ENCODE data around the gene GTF3C4.
A peak's percentile ranks its signal among the peaks of the same experiment; 100 is the strongest.
"Not testable (repeated sequence)": the region's sequence is repeated elsewhere in the genome, so short reads cannot be mapped to it uniquely, and the experiment has no call there.

The GTF3C4 gene

DNA sequence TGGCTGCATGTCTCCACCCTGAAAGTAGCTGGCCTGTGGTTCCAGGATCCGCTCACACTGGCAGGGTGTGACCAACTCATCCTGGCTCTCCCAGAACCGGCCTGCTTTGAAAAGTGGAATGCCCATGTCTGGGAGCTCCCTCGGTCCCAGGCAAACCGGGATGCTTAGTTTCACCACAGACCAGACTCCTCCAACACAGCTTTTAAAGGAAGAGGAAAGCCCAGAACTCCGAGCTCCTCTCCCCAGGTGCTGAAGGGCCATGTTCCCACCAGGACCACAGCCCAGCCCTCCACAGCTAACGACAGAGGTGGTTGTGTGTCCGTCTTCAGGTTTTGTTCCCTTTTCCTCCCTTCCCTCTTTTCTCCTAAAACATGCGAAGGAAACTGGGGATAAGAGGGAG, 38.0 kb downstream of the GTF3C4 start:
- DNase-seq: no peak

DNA sequence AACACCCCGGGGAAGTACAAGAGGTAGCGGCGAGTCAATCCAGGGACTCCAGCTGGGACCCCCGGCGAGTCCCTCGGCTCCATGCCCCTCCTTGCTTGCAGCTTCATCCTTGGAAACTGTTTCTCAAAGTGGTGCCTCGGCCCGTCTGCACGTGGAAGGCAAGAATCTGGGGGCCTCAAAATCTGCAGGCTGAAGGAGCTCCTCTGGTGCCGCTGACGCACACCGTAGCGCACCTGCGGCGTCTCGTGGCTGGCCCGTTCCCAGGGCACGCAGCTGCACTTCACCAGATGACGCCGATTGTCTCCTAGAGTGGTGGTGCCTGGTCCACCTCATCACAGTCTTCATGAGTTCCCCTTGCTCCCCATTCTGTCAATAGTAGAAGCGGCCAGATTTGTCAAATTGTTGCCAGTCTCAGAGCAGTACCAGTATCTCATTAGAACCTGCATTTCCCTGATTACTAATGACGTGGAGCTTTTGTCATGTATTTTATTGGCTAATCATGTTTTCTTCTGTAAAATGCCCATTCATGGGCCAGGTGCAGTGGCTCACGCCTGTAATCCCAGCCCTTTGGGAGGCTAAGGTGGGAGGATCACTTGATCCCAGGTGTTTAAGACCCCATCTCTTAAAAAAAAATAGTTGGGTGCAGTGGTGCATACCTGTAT, 38.6 kb downstream of the GTF3C4 start:
- no peak for DNase-seq

DNA sequence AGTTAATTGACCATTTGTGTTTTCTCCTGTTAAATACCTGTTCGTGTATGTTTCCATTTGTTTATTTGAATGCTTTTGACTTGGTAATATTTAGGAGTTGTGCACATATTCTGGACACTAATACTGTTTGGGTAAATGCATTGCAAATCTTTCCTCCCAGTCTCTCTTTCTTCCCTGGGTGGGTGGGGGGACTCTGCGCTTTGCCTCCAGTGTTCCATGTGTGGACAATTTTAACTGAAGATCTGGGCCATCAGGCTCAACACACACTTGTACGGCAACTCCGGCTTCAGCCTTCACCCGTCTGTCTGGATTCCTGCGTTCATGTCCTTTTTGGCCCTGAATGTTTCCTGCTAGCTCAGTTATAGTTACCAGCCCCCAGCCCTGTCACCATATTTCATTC, 40.1 kb downstream of the GTF3C4 start:
- no peak for DNase-seq

DNA sequence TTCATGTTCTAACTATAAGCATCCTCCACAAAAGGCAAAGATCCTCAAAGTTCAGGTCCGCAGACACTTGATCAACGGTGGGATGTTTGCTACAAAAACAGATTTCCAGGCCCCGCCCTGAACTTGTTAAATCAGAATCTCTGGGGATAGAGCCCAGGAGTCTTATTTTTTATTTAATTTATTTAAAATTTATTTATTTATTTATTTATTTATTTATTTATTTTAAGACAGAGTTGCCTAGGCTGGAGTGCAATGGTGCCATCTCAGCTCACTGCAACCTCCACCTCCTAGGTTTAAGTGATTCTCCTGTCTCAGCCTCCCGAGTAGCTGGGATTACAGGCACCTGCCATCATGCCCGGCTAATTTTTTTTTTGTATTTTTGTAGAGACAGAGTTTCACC, 40.9 kb downstream of the GTF3C4 start:
- DNase-seq: not testable (repeated sequence)

DNA sequence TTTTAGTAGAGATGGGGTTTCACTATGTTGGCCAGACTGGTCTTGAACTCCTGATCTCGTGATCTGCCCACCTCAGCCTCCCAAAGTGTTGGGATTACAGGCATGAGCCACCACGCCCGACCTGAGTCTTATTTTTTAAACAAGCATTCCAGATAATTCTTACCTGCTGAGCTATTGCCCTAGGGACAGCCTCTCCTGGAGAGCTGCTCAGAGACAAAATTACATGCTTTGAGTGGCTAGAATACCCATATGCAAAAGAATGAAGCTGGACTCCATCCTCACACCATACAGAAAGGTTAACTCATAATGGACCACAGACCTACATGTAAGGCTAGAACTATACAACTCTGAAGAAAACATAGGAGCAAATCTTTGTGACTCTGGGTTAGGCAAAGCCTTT, 41.6 kb downstream of the GTF3C4 start:
- DNase-seq: no peak

DNA sequence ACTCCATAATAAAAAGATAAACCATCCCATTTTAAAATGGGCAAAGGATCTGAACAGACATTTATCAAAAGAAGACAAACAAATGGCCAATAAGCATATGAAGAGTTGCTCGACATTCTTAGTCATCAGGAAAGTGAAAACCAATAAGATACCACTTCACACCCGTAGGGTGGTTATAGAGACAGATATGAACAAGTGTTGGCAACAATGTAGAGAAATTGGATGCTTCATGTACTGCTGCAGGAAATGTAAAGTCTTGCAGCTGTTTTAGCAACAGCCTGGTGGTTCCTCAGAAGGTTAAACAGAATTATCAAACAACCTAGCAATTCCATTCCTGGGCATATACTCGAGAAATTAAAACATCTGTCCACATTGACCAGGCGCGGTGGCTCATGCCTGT, 42.5 kb downstream of the GTF3C4 start:
- DNase-seq: no peak

DNA sequence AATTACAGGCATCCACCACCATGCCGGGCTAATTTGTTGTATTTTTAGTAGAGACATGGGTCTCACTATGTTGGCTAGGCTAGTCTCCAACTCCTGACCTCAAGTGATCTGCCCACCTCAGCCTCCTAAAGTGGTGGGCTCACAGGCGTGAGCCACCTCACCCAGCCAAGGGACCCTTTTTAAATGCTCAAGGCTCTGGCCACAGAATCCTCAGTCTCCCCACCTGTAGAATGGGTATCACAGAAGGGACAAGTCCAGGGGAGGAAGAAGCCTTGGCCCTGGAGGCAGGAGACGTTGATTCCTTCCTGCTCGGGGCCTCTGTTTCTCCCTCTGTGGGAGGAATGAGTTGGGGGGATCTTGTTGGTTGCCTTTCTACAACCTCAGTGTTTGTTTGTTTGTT, 45.7 kb downstream of the GTF3C4 start:
- DNase-seq: no peak

DNA sequence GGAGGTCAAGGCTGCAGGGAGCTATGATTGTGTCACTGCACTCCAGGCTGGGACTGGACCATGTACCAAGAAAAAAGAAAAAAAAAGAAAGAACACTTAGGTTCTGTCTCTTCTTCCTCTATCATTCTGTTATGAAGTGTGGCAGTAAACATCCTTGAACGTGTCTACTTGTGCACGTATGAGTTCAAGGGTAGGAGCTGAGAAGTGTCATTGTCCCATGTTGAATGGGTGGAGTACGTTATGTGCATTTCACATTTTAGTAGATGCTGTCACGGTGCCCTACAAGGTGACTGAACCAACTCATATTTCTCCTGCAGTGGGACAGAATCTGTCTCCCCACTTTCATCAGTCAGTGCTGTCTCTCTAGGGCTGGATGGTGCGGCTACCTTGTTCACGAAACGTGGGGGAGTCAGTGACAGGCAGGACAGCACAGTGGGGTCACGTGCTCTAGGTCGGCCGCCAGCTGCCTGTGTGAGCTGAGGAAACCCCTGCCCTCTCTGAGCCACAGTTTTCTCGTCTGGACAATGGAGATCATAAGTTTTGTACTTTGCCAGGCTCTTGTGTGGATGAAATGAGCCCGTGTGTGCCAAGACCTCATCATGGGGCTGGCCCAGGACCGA, 47.2 kb downstream of the GTF3C4 start:
- DNase-seq: no peak

DNA sequence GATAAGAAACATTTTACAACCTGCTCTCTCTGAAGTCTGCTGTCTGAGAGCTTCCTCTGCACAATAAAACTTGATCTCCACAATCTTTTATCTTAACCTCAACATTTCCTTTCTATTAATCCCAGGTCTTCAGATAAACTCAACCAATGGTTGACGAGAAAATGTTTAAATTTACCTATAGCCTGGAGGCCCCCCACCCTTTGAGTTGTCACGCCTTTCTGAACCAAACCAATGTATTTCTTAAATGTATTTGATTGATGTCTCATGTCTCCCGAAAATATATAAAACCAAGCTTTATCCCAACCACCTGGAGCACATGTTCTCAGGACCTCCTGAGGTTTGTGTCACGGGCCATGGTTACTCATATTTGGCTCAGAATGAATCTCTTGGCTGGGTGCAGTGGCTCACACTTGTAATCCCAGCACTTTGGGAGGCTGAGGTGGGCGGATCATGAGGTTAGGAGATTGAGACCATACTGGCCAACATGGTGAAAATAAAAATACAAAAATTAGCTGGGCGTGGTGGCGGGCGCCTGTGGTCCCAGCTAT, 48.2 kb downstream of the GTF3C4 start:
- not testable (repeated sequence) for DNase-seq

DNA sequence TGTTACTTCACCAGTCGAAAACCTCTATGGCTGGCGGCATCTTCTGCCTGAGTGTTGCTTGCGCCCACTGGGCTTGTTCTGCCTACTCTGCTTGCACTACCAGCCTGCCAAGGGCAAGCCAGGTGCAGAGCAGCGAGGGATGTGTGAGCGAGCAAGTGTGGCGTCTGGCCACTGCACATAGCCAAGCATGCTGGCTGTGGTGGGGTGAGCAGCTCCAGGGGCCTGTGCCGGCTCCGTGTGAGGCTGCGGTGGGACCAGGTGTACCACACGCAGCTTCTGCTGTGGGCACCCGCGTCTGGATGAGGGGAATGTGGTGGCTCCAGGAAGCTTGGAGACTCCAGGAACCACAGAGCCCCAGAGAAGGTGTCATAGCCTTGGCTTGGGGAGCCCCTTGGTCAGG, 51.4 kb downstream of the GTF3C4 start:
- DNase-seq: no peak

DNA sequence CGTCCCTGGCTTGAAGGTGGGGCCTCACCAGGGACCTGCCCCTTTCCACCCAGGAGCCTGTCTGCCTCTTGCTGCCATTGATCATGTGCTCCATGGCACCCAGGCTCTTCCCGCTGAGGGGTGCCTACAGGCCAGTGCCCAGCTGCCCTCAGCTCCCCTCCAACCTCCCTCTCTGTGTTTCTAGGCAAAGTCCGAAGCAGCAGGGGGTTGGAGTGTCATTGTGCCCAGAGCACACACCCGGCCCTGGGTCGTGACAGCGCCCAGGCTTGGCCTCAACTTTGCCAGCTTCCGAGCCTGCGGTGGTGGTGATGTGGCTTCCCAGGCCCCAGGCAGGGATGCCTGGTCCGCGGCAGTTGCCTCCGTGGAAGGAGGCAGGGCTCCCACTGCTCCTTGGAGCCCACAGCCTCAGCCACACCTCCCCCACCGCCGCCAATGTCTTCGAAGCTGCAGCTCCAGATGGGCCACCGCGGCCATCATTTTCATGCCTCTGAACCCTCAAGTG, 52.4 kb downstream of the GTF3C4 start:
- no peak for DNase-seq

DNA sequence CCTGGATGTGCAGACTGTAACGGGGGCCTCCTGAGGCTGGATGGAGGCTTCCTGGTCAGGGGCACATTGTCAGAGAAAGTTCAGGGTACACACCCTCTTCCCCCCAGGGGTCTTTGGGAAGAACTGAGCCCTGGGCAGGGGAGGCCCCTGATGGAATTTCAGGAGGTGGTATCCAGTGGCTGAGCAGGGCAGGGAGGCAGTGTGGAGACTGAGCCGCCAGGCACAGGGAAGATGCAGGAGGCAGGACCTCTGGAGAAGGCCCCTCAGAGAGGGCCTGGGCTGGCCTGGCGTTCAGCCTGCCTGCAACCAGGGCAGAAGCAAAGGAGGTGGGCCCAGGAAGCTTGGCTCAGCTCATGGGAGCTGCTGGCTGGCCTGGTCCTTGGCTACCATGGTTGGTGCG, 53.5 kb downstream of the GTF3C4 start:
- DNase-seq: no peak

DNA sequence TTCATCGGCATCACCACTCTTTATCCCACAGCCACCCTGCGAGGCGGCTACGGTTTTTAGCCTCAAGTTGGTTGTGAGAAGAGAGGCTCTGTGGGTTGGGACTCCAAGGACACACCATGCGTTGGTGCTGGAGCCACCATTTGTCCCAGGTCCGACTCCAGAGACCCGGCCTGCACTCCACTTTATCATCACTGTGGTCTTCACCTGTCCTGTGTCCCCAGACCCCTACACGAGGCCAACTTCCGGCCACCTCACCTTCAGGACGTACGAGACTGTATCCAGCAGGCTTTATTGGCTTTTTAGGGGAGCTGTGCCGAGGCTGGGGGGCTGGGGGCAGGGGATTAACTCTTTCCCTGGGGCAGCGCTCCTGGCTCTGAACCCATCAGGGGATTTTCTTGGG, 55.0 kb downstream of the GTF3C4 start:
- DNase-seq: no peak

DNA sequence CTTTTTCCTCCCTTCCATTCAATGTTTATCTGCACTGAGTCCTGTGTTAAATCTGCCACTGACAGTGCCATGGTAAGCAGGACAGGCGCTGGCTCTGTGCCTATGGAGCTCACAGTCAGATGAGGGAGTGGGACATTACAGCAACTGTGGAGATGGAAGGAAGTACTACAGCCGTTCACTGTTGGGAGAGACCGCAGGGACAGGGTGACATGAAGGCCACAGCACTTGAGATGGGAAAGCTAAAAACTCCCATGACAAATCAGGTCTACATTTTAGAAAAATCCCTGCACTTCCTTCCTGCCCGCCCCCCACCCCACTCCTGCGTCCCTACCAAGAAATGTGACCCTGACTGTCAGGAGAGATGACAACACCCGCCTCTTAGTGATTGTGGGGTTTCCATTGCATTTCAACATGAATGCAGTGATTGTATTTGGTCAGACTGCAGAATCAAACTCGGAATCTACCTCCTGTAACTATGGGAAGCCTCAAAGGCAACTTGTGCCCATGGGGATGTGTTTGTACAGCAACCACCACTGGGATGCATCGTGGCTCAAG, 56.4 kb downstream of the GTF3C4 start:
- no peak for DNase-seq

DNA sequence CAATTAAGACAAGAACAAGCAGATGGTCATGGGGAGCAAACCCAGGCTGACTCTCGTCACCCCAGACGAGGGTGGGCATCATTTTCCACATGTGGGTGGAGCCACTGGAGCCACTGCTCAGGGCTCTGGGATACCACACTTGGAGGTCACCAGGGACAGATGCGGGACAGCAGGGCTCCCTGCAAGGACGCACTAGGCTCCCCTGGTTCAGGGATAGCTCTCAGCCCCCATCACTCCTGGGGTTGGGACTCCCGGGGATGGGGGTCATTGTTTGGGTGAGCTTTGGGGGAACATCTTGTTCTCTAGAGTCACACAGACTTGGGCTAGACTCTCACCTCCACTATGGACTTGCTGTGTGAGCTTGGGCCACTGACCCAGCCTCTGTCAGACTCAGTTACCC, 57.8 kb downstream of the GTF3C4 start:
- no peak for DNase-seq

DNA sequence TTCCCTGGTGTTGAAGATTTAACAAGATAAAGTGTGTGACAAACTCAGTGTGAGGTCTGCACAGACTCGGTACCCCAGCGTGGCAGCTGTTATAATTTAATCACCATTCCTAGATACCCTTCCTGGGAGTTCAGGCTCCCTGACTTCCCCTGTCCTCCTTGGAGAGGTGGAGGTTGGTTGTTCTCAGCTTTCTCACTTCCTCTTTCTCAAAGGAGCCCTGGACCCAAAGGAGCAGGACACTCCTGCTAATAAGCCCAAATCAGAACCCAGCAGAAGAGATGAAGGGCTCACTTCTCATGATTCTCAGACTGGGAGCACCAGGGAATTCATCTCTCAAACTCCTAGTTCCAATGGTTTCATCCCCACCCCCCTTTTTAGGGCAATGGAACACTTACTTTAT, 58.2 kb downstream of the GTF3C4 start:
- DNase-seq: no peak

DNA sequence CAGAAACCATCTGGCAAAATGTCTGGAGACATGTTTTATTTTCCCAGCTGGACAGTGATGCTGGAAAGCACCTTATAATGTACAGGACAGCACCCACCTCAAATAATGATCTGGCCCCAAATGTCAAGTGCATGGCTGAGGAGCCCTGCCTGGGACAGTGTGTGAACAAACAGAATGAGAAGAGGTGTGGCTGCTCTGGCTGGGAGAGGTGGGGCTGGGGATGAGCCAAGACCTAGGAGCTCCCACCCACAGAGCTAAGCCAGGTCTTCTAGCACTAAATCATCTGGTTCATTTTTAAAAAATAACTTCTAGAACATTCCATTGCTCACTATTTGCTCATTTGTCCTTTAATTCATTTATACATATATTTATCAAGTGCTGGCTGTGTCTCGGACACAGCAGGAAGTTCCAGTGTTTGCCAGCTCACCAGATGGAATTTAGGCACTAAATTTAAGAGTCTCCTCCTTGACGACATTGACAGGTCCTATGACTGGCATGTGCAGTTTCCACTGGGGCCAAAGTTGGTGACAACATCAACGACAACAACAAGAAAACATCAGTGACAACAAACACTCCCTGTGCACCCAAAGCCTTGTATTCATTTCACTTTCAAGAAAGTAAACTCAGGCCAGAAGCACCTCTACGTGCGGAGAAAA, 59.1 kb downstream of the GTF3C4 start:
- DNase-seq: peak in 1 of 2 experiments; percentile 2

DNA sequence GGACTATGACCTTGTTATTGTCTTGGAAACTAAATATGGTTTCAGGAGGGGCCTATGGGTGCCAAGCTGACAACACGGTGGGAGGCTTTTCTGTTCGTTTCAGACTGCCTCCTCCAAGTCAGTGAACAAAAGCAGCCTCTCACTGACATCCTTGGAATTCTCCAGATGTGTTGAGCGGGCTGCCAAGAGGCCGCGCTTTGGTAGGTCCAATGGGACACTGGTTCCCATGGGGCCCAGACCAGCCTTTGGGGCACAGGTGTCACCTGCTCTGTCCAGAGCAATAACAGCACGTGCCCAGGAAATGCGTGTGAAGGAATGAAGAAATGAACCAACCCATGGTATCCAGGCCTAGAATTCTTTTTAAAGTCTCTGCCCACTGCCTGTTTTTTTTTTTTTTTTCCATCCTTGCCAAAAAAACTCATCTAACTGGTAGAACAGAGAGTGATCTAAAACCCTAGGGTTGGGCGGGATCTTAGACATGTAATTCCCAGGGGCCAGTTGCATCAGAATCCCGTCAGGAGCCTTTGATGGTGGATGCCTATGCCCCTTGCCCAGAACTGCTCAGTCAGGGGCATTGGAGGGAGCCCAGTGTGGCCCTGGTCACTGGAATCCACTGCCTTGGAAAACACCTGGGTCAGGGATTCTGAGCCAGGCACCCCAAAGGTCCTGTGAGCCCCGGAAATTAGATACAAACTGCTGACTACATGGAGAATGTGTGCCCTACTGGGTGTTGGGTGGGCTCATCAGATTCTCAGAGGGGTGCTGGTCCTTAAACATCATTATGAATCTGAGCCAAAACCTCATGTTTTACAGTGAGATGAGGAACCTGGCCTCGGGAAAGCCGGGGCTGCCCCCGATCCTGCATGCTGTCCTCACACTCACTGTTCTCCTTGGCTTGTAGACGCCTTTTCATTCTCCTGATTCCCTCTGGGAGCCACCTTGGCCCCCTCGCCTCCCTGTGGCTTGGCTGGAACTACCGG, 60.1 kb downstream of the GTF3C4 start:
- no peak for DNase-seq

DNA sequence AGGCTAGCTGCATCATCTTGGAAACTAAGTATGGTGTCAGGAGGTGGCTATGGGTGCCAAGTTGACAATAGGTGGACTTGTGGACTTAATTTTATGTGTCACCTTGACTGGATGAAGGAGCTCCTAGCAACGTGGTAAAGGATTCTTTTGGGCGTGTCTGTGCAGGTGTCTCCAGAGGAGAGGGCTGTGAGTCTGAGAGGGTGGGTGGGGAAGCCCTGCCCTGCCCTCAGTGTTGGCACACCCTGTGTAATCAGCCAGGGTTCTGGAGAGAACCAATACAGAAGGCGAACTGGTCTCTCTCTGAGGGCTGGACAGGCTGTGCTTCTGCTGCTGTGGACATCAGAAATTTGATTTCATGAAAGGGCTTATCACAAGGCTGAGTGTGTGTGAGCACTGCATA, 61.0 kb downstream of the GTF3C4 start:
- no peak for DNase-seq

DNA sequence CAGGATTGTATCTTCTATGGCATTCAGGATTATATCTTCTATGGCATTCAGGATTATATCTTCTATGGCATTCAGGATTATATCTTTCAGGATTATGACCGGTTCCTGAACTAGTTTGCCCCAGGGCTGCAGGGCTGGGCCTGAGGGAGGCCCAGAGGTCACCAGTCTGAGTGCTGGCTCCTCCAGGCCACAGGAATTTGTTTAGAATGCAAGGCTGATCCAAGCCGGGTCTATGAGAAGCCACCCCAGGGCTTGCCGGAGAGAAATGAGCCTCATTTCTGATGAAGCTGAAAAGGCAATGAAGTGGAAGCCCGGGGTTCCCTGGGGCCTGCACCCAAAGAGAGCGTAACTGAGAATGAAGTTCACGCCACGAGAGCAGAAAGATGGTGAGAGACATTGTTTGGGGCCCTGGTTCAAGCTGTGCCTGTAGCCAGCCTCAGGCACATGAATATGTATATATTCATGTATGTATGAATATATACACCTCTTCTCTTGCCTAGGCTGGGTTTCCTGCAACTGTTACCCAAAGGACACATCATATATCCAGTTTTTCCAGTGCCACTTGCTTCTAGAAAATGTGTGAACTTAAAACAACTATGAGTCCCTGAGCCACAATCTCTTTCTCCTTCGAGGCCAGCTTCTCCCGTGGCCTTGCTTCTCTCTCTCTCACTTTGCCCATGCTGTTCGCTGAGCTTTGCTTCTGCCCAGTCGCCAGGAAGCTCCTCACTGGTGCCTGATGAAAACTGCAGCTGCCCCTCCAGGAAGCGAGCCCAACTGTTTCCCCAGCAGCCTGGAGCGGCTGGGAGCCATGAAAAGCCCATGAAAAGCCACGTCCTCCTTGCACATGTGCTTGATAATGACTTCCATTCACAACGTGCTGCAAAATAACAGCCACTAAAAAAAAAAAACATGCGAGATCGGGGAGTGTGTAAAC, 62.3 kb downstream of the GTF3C4 start:
- DNase-seq: no peak

DNA sequence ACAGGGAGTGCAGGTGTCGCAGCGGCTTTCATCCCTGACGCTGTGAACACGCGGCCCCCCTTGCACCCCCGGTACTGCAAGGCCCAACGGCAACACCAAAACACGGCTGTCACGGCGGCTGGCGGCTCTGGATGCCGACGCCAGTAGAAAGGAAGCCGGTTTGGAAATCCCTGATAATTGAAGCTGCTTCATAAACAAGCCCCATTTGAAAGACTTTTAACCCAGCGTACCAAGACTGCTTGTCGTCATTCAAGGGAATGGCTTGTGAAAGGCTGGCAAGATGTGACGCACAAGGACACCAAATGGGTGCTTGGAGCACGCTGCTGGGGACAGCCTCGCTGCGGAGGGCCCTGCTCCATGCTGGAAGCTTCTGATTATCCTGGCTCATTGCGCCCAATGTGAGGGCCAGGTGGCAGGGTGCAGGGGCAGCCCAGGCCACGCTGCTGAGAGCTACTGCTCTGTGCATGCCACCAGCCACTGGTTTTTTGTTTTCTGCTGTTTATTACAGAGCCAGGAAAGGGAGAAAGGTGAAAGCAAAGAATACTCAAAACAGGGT, 63.1 kb downstream of the GTF3C4 start:
- DNase-seq: no peak

All from NCI-H446 (cell line).